SK-N-SH treated with all-trans-retinoic acid at 6 μM for 48 hours (cell line): ENCODE measurements around the gene LRBA.

Experiments
- ATAC-seq: fragments of 200-7000 bp; cut with Tn5 transposase; 3 replicates; pipeline ENCODE4 v1.9.1; 2020; ENCODE audit warnings: mild to moderate bottlenecking, moderate library complexity
- ARNTL ChIP-seq: fragments of 450-650 bp; formaldehyde crosslinking; IDR thresholded peaks from 2 replicates; pipeline ENCODE4 v1.5.0; 2020; ENCODE audit warnings: low read depth, mild to moderate bottlenecking, moderate library complexity, borderline replicate concordance
- BACH2 ChIP-seq: fragments of 250-450 bp; sonication (Bioruptor Pico); IDR thresholded peaks from 2 replicates; pipeline ENCODE4 v1.9.0; 2021; ENCODE audit warnings: mild to moderate bottlenecking, borderline replicate concordance
- CSDC2 ChIP-seq: fragments of 250-450 bp; sonication (Bioruptor Pico); IDR thresholded peaks from 2 replicates; pipeline ENCODE4 v1.5.0; 2020; ENCODE audit warnings: mild to moderate bottlenecking, moderate library complexity
- ESRRG ChIP-seq: fragments of 250-450 bp; sonication (Bioruptor Pico); IDR thresholded peaks from 2 replicates; pipeline ENCODE4 v1.6.1; 2021; ENCODE audit warnings: mild to moderate bottlenecking
- GLIS3 ChIP-seq: fragments of 250-450 bp; sonication (Bioruptor Pico); IDR thresholded peaks from 2 replicates; pipeline ENCODE4 v1.5.0; 2020; ENCODE audit warnings: mild to moderate bottlenecking, moderate library complexity
- OSR1 ChIP-seq: fragments of 250-450 bp; sonication (Bioruptor Pico); IDR thresholded peaks from 2 replicates; pipeline ENCODE4 v1.8.0; 2022; ENCODE audit warnings: moderate library complexity, mild to moderate bottlenecking, inconsistent platforms
- PPARA ChIP-seq: fragments of 250-450 bp; sonication (Bioruptor Pico); IDR thresholded peaks from 2 replicates; pipeline ENCODE4 v1.5.0; 2020; ENCODE audit warnings: mild to moderate bottlenecking, borderline replicate concordance
- RARB ChIP-seq: fragments of 250-450 bp; sonication (Bioruptor Pico); IDR thresholded peaks from 2 replicates; pipeline ENCODE4 v1.8.0; 2021; ENCODE audit warnings: mild to moderate bottlenecking, moderate library complexity
- SNAI2 ChIP-seq: fragments of 250-450 bp; sonication (Bioruptor Pico); IDR thresholded peaks from 2 replicates; pipeline ENCODE4 v1.5.0; 2020; ENCODE audit warnings: mild to moderate bottlenecking, moderate library complexity
- TCF4 ChIP-seq: fragments of 250-450 bp; sonication (Bioruptor Pico); IDR thresholded peaks from 2 replicates; pipeline ENCODE4 v1.8.0; 2021; ENCODE audit warnings: mild to moderate bottlenecking, moderate library complexity, borderline replicate concordance
- TOX ChIP-seq: fragments of 250-450 bp; sonication (Bioruptor Pico); IDR thresholded peaks from 2 replicates; pipeline ENCODE4 v1.8.0; 2021; ENCODE audit warnings: mild to moderate bottlenecking, moderate library complexity, borderline replicate concordance
- ZC3H10 ChIP-seq: fragments of 250-450 bp; sonication (Bioruptor Pico); IDR thresholded peaks from 2 replicates; pipeline ENCODE4 v1.5.1; 2021; ENCODE audit warnings: mild to moderate bottlenecking, moderate library complexity
- ZFP3 ChIP-seq: fragments of 250-450 bp; sonication (Bioruptor Pico); IDR thresholded peaks from 2 replicates; pipeline ENCODE4 v1.5.0; 2020; ENCODE audit warnings: mild to moderate bottlenecking, moderate library complexity
- ZFP30 ChIP-seq: fragments of 450-650 bp; formaldehyde crosslinking; IDR thresholded peaks from 2 replicates; pipeline ENCODE4 v1.5.0; 2022; ENCODE audit warnings: mild to moderate bottlenecking, moderate library complexity
- ZNF565 ChIP-seq: fragments of 450-650 bp; formaldehyde crosslinking; conservative IDR thresholded peaks from 2 replicates; pipeline ENCODE4 v1.5.0; 2020; ENCODE audit warnings: low read depth, mild to moderate bottlenecking, moderate library complexity
- ZNF70 ChIP-seq: fragments of 450-650 bp; formaldehyde crosslinking; IDR thresholded peaks from 2 replicates; pipeline ENCODE4 v1.5.0; 2020; ENCODE audit warnings: mild to moderate bottlenecking, moderate library complexity
- ZNF8 ChIP-seq: fragments of 450-650 bp; formaldehyde crosslinking; IDR thresholded peaks from 2 replicates; pipeline ENCODE4 v1.5.0; 2020; ENCODE audit warnings: mild to moderate bottlenecking, moderate library complexity
- TF ChIP-seq, protein P1 (sequence below): fragments of 250-450 bp; sonication (Bioruptor Pico); IDR thresholded peaks from 2 replicates; pipeline ENCODE4 v1.5.1; 2020; ENCODE audit warnings: low read depth, mild to moderate bottlenecking, moderate library complexity
- TF ChIP-seq, protein P2 (sequence below): fragments of 250-450 bp; sonication (Bioruptor Pico); IDR thresholded peaks from 2 replicates; pipeline ENCODE4 v1.8.0; 2021; ENCODE audit warnings: low read depth, mild to moderate bottlenecking, moderate library complexity, borderline replicate concordance
- TF ChIP-seq, protein P3 (sequence below): fragments of 250-450 bp; sonication (Bioruptor Pico); IDR thresholded peaks from 2 replicates; pipeline ENCODE4 v1.8.0; 2020; ENCODE audit warnings: mild to moderate bottlenecking, moderate library complexity, borderline replicate concordance
- TF ChIP-seq, protein P4 (sequence below): fragments of 250-450 bp; sonication (Bioruptor Pico); IDR thresholded peaks from 2 replicates; pipeline ENCODE4 v1.5.0; 2020; ENCODE audit warnings: mild to moderate bottlenecking, moderate library complexity

LRBA gene

DNA sequence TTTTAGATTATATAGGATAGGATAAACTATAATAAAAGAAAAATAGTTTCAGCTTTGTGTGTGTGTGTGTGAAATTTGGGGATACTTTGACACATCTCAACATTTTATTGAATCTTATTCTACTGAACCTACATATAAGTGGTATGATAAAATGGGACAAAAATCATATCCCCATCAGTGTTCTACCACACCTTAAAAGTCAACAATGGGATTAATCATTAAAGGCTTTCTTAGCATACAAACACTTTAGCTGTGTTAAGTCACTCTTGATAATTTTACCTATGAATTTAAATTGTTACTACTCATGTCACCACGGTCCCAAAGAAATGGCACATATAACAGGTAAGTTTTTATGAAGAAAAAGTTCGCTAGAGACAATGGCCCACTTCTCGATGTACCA is 37.7 kb upstream of the LRBA start:
- TF ChIP-seq CSDC2 (CRISPR knock-in tag), result no peak
- TF ChIP-seq, protein P1, sequence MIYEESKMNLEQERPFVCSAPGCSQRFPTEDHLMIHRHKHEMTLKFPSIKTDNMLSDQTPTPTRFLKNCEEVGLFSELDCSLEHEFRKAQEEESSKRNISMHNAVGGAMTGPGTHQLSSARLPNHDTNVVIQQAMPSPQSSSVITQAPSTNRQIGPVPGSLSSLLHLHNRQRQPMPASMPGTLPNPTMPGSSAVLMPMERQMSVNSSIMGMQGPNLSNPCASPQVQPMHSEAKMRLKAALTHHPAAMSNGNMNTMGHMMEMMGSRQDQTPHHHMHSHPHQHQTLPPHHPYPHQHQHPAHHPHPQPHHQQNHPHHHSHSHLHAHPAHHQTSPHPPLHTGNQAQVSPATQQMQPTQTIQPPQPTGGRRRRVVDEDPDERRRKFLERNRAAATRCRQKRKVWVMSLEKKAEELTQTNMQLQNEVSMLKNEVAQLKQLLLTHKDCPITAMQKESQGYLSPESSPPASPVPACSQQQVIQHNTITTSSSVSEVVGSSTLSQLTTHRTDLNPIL, result no peak
- TF ChIP-seq OSR1, result no peak
- TF ChIP-seq TOX, result no peak
- no peak for TF ChIP-seq TCF4 (CRISPR knock-in tag)
- no peak for TF ChIP-seq ESRRG (CRISPR knock-in tag)
- TF ChIP-seq, protein P2, sequence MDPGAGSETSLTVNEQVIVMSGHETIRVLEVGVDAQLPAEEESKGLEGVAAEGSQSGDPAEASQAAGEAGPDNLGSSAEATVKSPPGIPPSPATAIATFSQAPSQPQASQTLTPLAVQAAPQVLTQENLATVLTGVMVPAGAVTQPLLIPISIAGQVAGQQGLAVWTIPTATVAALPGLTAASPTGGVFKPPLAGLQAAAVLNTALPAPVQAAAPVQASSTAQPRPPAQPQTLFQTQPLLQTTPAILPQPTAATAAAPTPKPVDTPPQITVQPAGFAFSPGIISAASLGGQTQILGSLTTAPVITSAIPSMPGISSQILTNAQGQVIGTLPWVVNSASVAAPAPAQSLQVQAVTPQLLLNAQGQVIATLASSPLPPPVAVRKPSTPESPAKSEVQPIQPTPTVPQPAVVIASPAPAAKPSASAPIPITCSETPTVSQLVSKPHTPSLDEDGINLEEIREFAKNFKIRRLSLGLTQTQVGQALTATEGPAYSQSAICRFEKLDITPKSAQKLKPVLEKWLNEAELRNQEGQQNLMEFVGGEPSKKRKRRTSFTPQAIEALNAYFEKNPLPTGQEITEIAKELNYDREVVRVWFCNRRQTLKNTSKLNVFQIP (CRISPR knock-in tag), result no peak
- no peak for TF ChIP-seq GLIS3 (CRISPR knock-in tag)
- no peak for TF ChIP-seq SNAI2 (CRISPR knock-in tag)
- TF ChIP-seq BACH2, result no peak
- no peak for TF ChIP-seq ZNF8 (CRISPR knock-in tag)
- TF ChIP-seq ZC3H10 (CRISPR knock-in tag), result no peak
- TF ChIP-seq RARB (CRISPR knock-in tag), result no peak
- TF ChIP-seq ZNF565 (CRISPR knock-in tag), result no peak
- TF ChIP-seq ARNTL (CRISPR knock-in tag), result no peak
- no peak for TF ChIP-seq ZFP30 (CRISPR knock-in tag)
- no peak for TF ChIP-seq PPARA
- TF ChIP-seq, protein P3, sequence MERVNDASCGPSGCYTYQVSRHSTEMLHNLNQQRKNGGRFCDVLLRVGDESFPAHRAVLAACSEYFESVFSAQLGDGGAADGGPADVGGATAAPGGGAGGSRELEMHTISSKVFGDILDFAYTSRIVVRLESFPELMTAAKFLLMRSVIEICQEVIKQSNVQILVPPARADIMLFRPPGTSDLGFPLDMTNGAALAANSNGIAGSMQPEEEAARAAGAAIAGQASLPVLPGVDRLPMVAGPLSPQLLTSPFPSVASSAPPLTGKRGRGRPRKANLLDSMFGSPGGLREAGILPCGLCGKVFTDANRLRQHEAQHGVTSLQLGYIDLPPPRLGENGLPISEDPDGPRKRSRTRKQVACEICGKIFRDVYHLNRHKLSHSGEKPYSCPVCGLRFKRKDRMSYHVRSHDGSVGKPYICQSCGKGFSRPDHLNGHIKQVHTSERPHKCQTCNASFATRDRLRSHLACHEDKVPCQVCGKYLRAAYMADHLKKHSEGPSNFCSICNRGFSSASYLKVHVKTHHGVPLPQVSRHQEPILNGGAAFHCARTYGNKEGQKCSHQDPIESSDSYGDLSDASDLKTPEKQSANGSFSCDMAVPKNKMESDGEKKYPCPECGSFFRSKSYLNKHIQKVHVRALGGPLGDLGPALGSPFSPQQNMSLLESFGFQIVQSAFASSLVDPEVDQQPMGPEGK (CRISPR knock-in tag), result no peak
- no peak for ATAC-seq

DNA sequence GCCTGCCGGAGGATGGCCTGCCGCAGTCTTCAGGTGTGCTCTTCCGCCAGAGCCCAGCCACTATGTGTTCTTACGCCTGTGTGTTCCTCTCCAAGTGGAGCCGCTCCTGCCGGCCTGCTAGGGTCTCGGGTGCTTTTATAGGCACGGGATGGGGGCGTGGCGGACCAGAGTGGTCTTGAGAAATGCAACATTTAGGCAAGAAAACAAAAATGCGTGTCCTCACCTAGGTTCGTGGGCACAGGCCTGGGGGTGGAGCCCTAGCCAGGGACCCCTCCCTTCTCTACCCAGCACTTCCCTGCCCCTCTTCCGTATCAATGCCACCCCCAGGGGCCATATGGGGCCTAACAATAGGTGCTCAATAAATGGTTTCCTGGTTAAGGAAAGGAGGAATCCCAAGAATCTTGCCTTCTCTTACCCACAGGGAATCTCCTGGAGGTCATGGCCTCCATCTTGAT is 34.4 kb upstream of the LRBA start:
- TF ChIP-seq, protein P1, result no peak
- TF ChIP-seq PPARA (no peak), BACH2 (no peak), GLIS3 (CRISPR knock-in tag) (no peak), OSR1 (no peak), ZFP3 (no peak), ZC3H10 (CRISPR knock-in tag) (no peak), ESRRG (CRISPR knock-in tag) (no peak), SNAI2 (CRISPR knock-in tag) (no peak), TOX (no peak), CSDC2 (CRISPR knock-in tag) (no peak), RARB (CRISPR knock-in tag) (no peak), ZNF8 (CRISPR knock-in tag) (no peak), ARNTL (CRISPR knock-in tag) (no peak), ZNF565 (CRISPR knock-in tag) (no peak), ZNF70 (CRISPR knock-in tag) (no peak)
- TF ChIP-seq, protein P2 (CRISPR knock-in tag), result no peak
- TF ChIP-seq, protein P3 (CRISPR knock-in tag), result no peak
- TF ChIP-seq, protein P4, sequence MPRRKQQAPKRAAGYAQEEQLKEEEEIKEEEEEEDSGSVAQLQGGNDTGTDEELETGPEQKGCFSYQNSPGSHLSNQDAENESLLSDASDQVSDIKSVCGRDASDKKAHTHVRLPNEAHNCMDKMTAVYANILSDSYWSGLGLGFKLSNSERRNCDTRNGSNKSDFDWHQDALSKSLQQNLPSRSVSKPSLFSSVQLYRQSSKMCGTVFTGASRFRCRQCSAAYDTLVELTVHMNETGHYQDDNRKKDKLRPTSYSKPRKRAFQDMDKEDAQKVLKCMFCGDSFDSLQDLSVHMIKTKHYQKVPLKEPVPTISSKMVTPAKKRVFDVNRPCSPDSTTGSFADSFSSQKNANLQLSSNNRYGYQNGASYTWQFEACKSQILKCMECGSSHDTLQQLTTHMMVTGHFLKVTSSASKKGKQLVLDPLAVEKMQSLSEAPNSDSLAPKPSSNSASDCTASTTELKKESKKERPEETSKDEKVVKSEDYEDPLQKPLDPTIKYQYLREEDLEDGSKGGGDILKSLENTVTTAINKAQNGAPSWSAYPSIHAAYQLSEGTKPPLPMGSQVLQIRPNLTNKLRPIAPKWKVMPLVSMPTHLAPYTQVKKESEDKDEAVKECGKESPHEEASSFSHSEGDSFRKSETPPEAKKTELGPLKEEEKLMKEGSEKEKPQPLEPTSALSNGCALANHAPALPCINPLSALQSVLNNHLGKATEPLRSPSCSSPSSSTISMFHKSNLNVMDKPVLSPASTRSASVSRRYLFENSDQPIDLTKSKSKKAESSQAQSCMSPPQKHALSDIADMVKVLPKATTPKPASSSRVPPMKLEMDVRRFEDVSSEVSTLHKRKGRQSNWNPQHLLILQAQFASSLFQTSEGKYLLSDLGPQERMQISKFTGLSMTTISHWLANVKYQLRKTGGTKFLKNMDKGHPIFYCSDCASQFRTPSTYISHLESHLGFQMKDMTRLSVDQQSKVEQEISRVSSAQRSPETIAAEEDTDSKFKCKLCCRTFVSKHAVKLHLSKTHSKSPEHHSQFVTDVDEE (CRISPR knock-in tag), result no peak
- ATAC-seq, result no peak
